Measurements from ENCODE around the gene DMBX1.

Gene DMBX1

GRCh38 chr1:46489638-46490405 is at the start of gene DMBX1:
Gene DMBX1, plus strand, starts transcription at chr1:46489836. Its CDS starts 17,175 bp downstream, at chr1:46507011.
- no peak for DNase-seq (ENCODE audit: low read depth in 2 of 2, low spot score in 1 of 2)

DNA sequence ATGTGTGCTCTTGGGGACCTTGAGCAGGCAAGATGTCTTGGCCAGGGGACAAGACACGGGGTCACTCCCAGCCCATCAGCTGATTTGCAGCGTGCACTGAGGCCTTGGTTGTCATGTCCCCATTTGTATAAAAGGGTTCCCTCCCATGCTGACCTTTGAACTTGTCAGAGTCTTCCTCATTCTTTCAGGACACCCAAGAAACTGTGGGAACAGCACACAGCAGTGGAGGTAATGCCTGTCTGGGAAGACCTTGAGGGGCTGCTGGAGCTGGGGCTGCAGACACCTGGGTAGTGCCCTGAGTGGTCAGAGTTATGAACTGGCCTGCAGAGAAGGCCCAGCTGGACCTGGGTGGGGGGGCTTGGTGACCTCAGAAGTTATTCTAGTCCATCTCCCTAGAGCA is 49.2 kb upstream of the DMBX1 start:
- DNase-seq (ENCODE audit: low read depth in 2 of 2, low spot score in 1 of 2): no peak

GRCh38 chr1:46442317-46443161 is 47.1 kb upstream of the DMBX1 start:
- peak; percentile 37 to 41 for DNase-seq (ENCODE audit: low read depth in 2 of 2, low spot score in 1 of 2)

DNA sequence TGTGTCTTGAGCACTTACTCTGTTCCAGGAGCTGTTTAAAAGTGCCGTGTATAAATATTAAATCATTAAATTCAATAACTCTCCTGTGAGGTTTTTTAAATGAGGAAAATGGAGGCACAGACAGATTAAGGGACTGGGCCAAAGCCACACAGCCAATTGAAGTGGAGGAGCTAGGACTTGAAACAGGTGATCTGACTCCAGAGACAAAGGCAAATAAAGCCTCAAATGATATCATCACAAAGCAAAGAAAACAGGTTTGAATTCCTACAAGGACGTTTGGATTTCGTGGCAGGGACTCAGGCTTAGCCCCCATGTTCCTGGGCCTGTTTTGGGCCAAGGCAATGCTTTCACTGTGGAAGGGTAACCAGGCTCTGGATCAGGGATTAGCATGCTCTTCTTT is 45.2 kb upstream of the DMBX1 start:
- no peak for DNase-seq (ENCODE audit: low read depth in 2 of 2, low spot score in 1 of 2)

- DNase-seq (ENCODE audit: low read depth in 2 of 2, low spot score in 1 of 2): no peak
Observed at GRCh38 chr1:46445773-46446256, 43.8 kb upstream of the DMBX1 start.

- peak; percentile 28 to 57 for DNase-seq (ENCODE audit: low read depth in 2 of 2, low spot score in 1 of 2)
Observed at GRCh38 chr1:46446646-46447498, 42.8 kb upstream of the DMBX1 start.

GRCh38 chr1:46447499-46448108 is 42.0 kb upstream of the DMBX1 start:
- no peak for DNase-seq (ENCODE audit: low read depth in 2 of 2, low spot score in 1 of 2)

DNA sequence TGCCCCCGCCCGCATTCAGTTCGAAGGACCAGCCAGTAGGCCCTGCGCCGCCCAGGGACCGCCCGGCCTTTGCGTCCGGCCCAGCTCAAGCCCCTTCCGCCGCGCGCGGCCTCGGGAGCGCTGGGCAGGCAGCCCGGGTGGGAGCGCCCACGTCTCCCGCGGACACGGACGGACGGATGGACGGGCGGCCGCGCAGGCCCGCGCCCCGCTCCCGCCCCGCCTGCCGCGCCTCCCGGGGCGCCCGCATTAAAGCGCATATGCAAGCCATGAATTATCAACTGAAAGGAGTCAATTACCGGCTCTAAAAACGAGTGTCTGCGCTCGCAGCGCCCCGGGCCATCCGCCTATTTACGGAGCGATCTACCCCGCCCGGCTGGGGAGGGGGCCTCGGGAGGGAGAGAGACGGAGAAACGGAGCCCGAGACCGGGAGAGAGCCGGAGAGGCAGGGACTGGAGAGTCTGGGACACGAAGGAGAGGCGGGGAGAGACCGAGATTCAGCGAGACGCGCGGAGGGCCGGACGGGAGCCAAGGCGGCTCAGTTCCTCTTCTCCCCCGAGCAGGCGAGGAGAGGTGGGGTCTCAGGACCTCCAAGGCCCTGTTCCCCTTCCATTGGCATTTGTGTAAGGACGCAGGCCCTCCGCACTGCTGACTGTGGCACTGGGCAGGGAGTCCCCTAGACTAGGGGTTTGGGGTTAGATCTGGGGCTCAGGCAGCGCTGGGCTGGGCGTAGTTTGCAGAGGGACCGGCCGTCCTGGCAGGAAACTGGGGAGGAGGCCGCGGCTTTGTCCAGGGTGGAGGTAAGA is 41.3 kb upstream of the DMBX1 start:
- DNase-seq (ENCODE audit: low read depth in 2 of 2, low spot score in 1 of 2): no peak

GRCh38 chr1:46449223-46450159 is 40.1 kb upstream of the DMBX1 start:
- DNase-seq (ENCODE audit: low read depth in 2 of 2, low spot score in 1 of 2): no peak

DNA sequence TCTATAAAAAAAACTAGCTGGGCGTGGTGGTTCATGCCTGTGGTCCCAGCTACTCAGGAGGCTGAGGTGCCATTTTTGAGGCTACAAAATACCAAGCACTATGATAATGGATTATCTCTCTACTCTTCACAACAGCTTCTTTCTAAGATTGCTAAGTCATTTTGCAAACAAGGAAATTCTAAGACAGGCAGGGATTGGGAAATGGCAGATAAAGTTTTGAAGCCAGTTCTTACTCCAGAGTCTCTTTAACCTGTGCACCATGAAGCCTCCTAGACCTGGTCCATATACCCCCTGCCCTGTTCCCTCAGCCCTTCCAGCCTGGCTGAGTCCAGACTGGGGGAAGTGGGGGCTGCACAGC is 39.5 kb upstream of the DMBX1 start:
- no peak for DNase-seq (ENCODE audit: low read depth in 2 of 2, low spot score in 1 of 2)

DNA sequence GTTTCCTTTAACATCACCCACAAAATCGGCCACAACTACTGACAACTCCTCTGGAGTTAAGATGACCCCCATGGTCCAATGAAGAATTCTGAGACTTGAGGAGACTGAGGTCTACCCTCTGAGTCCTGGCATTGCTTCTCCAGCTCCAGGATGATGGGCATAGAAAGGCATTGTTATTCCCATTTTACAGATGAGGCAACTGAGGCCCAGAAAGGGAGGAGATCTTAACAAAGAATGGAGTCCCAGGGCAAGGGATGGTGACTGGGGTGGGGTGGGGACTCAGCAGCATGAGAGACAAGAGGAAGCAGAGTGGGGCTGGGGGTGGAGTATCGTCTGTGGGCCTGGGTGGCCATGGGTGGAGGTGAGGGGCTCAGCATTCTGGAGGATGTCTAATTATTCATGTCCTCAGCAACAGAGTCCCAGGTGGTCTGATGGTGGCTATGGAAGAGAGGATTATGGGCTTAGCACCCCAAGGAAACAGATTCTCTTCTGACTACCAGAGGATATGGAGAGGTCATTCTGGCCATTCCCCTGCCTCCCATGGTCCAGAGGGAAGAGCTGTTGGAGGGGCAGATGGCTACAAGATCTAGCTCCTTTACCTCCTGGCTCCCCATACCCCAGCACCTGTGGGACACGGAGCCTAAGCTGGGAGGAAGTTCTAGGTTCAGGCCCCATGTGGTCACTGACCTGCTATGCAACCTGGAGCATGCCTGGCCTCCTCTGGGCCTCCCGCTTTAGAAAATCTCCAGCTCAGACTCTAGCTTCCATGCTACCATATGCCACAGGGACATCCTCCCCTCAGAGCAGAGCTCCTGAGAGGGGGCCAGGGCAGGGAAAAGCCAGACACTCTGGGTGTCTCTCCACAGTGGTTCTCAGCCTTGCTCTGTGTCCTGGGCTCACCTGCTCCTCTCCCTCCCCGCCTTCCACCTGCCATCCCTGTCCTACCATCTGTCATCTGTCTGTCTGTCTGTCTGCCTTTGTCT is 37.4 kb upstream of the DMBX1 start:
- DNase-seq (ENCODE audit: low read depth in 2 of 2, low spot score in 1 of 2): no peak

GRCh38 chr1:46452931-46453325 is 36.7 kb upstream of the DMBX1 start:
- no peak for DNase-seq (ENCODE audit: low read depth in 2 of 2, low spot score in 1 of 2)

- no peak for DNase-seq (ENCODE audit: low read depth in 2 of 2, low spot score in 1 of 2)
Observed at GRCh38 chr1:46453449-46453848, 36.2 kb upstream of the DMBX1 start.

- DNase-seq (ENCODE audit: low read depth in 2 of 2, low spot score in 1 of 2): no peak
Observed at GRCh38 chr1:46455951-46456350, 33.7 kb upstream of the DMBX1 start.

DNA sequence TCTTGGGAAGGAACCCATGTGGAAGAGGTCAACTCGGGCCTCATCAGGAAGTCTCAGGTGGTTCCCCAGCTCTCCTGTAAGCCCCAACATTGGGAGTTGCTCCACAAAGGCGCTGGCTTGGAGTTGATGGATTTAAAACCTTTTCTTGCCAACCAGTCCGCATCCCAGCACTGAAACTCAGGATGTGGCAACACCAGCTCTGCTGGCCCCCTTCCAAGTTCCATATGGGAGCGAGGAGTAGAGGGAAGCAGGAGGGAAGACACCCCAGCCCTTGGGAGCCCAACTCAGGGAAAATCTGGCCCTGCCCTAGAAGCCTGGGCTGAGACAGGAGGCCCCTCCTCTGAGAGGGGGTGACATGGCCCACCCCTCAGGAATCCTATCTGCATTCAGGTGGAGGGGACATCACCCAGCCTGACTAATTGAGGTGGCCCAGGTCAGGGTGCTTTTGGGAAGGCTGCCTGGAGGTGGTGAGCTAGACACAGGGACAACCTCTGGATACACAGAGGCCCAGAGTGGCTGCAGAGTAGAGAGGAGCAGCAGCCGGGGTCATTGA is 33.1 kb upstream of the DMBX1 start:
- DNase-seq (ENCODE audit: low read depth in 2 of 2, low spot score in 1 of 2): no peak

DNA sequence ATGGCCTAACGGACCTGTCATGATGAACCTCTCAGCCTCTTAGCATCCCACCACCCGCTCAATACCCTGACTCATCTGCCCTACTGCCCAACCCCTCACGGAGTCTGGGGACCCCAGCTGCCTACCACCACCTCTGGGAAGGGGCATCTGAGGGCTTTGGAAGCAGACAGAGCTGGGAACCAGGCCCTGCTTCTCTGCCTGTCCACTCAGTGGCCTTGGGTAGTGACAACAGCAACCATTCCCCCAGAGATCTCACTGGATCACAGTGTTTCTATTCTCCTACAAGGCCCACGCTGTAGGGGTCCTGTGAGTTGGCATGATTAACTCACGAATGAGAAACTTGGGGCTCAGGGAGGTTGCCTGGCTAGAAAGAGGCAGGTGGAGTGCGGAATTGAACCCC is 32.5 kb upstream of the DMBX1 start:
- DNase-seq (ENCODE audit: low read depth in 2 of 2, low spot score in 1 of 2): no peak

DNA sequence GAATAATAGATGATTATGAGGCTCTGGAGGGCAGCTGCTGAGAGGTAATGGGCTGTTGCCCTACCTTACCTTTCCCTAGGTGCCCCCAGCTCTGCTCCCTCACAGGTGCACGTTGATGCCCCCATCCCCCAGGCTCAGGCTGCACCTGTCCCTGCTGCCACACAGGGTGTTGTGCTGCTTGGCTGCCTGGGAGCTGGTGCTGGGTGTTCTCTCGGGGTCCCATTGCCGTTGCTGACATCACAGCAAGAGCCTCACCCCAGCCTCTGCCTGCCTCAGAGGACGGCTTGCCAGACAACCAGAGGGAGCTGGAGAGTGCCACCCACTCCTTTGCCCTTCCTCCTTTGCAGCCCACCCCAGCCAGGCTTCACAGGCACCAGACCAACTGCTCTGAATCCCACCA is 31.4 kb upstream of the DMBX1 start:
- no peak for DNase-seq (ENCODE audit: low read depth in 2 of 2, low spot score in 1 of 2)

DNA sequence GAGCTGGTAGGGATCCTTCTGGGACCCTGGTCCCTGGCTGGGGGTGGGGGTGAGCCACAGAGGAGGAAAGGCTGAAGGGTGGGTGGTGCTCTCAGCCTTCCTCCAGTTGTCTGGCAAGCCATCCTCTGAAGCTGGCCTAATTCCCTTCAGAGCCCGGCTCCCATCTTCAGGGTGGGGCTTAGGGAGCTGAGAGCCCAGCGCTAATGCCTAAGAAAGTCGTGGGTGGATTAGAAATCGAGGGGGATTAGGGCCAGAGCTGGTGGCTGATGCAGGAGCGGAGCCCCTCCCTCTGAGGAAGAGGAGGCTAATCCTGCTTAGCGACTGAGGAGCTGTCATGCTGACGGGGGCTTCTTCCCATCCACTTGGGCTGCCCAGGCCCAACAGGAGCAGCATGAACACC is 30.8 kb upstream of the DMBX1 start:
- no peak for DNase-seq (ENCODE audit: low read depth in 2 of 2, low spot score in 1 of 2)
